ENCODE results near the gene SPEF1. TPM values are rescaled to one million over a fixed set of nuclear protein-coding genes. Genes with fewer than 3 reads are reported as not detected.
A peak's percentile ranks its signal among the peaks of the same experiment; 100 is the strongest.

The SPEF1 gene
- total RNA-seq, 1 donor from 2014 or later, result under 0.01 TPM

DNA sequence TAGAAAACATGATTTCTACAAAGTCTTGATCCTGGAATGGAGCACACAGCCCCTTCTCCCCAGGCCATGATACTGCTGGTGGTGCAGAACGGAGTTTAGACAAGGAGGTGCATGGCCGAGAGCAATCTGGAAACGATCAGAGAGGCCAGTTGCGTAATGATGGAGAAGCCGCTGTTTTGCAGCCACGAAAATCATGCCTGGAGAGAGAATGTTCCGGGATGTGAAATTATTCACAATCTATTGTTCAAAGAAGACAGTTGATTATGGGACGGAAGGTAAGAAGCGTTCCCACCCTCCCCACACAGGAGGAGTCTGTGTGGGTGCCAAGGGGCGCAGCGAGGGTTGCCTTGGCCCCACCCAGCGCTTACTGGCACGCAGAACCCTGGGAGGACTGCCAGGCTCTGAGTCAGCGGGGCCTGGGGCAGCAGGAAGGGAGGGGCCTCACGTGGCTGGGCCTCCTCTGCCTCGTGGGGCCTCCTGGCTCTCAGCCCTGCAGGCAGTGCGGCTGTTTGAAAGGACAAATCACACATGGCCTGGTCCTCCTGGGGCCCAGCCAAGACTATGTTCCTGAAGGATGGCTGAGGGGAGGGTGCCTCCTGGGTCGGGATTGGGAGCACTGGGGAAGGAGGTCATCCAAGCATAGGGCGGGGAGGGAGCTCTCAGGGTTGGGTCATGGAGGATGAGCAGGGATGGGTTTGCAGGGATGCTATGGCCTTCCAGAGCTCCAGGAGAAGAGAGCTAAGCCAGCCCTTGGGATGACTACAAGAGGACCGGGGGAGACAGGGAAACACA, 30.4 kb upstream of the SPEF1 start:
- Histone ChIP-seq H3K27me3 (ENCODE audit: control insufficient read depth, insufficient read depth, low read length) (no peaks in the 10 kb centered on the region), H3K36me3 (ENCODE audit: control insufficient read depth, insufficient read depth, low read length) (no peaks in the 10 kb centered on the region), H3K4me3 (ENCODE audit: low read depth, low read length) (peak overlapping the region; percentile 27)
- FAIRE-seq (peak; percentile 40), DNase-seq (ENCODE audit: low read depth) (peak; percentile 97)
- TF ChIP-seq, protein P1, sequence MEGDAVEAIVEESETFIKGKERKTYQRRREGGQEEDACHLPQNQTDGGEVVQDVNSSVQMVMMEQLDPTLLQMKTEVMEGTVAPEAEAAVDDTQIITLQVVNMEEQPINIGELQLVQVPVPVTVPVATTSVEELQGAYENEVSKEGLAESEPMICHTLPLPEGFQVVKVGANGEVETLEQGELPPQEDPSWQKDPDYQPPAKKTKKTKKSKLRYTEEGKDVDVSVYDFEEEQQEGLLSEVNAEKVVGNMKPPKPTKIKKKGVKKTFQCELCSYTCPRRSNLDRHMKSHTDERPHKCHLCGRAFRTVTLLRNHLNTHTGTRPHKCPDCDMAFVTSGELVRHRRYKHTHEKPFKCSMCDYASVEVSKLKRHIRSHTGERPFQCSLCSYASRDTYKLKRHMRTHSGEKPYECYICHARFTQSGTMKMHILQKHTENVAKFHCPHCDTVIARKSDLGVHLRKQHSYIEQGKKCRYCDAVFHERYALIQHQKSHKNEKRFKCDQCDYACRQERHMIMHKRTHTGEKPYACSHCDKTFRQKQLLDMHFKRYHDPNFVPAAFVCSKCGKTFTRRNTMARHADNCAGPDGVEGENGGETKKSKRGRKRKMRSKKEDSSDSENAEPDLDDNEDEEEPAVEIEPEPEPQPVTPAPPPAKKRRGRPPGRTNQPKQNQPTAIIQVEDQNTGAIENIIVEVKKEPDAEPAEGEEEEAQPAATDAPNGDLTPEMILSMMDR (IDR thresholded peaks at IDR 0.05; ENCODE audit: insufficient read depth, low read length, severe bottlenecking), result no peak

DNA sequence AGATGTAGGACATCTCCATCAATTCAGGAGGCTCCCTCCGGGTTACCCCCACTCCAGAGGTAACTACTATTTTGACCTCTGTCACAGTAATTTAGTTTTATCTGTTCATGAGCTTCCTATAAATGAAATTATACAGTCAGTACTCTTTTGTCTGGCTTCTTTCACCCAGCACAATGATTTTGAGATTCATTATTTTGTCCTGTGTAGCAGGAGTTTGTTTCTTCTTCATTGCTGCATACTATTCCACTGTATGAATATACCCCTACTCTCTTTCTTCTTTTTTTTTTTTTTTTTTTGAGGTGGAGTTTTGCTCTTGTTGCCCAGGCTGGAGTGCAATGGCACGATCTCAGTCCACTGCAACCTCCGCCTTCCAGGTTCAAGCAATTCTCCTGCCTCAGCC, 27.3 kb upstream of the SPEF1 start:
- H3K4me3 ChIP-seq (ENCODE audit: low read depth, low read length), result no peak overlapping the region
- no peak for FAIRE-seq

DNA sequence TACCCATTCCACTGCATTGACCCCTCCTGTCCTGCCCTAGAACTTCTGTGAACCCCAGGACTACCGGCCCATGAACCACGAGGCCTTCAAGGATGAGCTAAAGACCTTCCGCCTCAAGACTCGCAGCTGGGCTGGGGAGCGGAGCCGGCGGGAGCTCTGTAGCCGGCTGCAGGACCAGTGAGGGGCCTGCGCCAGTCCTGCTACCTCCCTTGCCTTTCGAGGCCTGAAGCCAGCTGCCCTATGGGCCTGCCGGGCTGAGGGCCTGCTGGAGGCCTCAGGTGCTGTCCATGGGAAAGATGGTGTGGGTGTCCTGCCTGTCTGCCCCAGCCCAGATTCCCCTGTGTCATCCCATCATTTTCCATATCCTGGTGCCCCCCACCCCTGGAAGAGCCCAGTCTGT, 23.5 kb upstream of the SPEF1 start:
- no peak for DNase-seq (ENCODE audit: low read depth)
- Histone ChIP-seq H3K4me3 (ENCODE audit: low read depth, low read length) (no peak overlapping the region), H3K27me3 (ENCODE audit: control insufficient read depth, insufficient read depth, low read length) (no peaks in the 10 kb centered on the region), H3K36me3 (ENCODE audit: control insufficient read depth, insufficient read depth, low read length) (peaks cover 17% of the 10 kb centered on the region)
- TF ChIP-seq, protein P1 (IDR thresholded peaks at IDR 0.05; ENCODE audit: insufficient read depth, low read length, severe bottlenecking), result no peak
- FAIRE-seq, result no peak

More for the DNA sequence above, 27.3 kb upstream of the SPEF1 start:
- no peaks in the 10 kb centered on the region for H3K27me3 ChIP-seq (ENCODE audit: control insufficient read depth, insufficient read depth, low read length)
- TF ChIP-seq, protein P1 (IDR thresholded peaks at IDR 0.05; ENCODE audit: insufficient read depth, low read length, severe bottlenecking), result no peak
- H3K36me3 ChIP-seq (ENCODE audit: control insufficient read depth, insufficient read depth, low read length), result peaks cover 3% of the 10 kb centered on the region
- no peak for DNase-seq (ENCODE audit: low read depth)

DNA sequence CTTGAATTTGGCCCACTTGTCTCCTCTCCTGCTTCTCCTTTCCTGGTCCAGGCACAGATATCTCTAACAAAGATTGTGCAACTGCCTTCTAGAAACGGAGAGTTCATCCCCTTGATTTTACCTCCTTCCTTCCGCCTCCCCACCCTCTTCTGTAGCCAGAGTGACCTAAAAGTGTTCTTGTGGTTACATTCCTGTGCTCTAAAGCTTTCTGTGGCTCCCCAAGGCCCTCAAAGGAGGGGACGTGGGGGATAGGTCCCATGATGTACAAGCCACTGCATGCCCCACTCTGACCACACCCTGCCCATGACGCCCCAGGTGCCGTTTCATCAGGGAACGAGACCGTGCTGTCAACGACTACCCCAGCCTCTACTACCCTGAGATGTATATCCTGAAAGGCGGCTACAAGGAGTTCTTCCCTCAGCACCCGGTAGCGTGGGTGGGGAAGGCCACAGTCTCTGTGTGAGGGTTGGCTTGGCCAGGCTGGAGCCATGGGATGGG, 23.1 kb upstream of the SPEF1 start:
- FAIRE-seq (peak; percentile 76), DNase-seq (ENCODE audit: low read depth) (peak; percentile 72)
- peaks cover 17% of the 10 kb centered on the region for H3K36me3 ChIP-seq (ENCODE audit: control insufficient read depth, insufficient read depth, low read length)
- TF ChIP-seq, protein P1 (IDR thresholded peaks at IDR 0.05; ENCODE audit: insufficient read depth, low read length, severe bottlenecking), result no peak
- no peaks in the 10 kb centered on the region for H3K27me3 ChIP-seq (ENCODE audit: control insufficient read depth, insufficient read depth, low read length)
- no peak overlapping the region for H3K4me3 ChIP-seq (ENCODE audit: low read depth, low read length)

DNA sequence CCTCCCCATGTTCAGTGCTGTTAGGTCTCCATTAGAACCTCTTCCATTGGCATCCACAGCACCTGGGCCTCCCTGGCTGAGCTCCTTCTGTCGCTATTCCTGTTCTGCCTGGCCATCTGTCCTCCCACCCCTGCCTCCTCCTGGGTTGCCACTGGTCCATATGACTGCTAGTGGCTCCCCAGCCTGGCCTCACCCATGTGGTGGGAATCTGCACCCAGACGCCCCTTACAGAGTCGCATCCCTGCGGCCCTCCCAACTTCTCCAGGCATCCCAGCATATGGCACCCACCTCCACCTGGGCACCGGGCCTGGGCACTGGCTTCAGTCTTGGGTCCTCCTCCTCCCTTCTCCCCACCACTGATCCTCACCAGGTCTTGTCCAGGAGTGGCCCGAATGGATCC, 22.6 kb upstream of the SPEF1 start:
- FAIRE-seq, result no peak

More for the DNA sequence above, 22.6 kb upstream of the SPEF1 start:
- TF ChIP-seq, protein P1 (IDR thresholded peaks at IDR 0.05; ENCODE audit: insufficient read depth, low read length, severe bottlenecking), result no peak
- no peaks in the 10 kb centered on the region for H3K27me3 ChIP-seq (ENCODE audit: control insufficient read depth, insufficient read depth, low read length)
- no peak for DNase-seq (ENCODE audit: low read depth)
- no peak overlapping the region for H3K4me3 ChIP-seq (ENCODE audit: low read depth, low read length)
- H3K36me3 ChIP-seq (ENCODE audit: control insufficient read depth, insufficient read depth, low read length), result peaks cover 21% of the 10 kb centered on the region
